HG02981 (cell line): ENCODE data around the gene SNX27.
"Not testable (repeated sequence)": the region's sequence is repeated elsewhere in the genome, so short reads cannot be mapped to it uniquely, and the experiment has no call there.

ENCODE experiments used
- ATAC-seq: cut with Tn5 transposase; IDR thresholded peaks from one replicate; pipeline ENCODE4 v1.9.1; 2021; ENCODE audit warnings: mild to moderate bottlenecking, moderate library complexity; ENCODE audit not compliant: unreplicated experiment

The SNX27 gene

DNA sequence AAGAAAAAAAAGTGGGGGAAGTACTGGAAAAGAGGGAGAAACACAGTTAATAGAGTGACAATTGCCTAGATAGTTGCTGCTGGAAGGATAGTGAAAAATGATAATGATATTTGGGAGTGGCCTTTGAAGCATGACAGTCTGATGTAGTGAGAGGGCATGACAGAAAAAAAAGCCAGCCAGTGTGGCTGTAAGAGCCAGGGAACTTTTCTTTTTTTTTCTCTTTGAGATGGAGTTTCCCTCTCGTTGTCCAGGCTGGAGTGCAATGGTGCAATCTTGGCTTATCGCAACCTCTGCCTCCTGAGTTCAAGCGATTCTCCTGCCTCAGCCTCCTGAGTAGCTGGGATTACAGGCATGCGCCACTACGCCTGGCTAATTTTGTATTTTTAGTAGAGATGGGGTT is 9.3 kb upstream of the SNX27 start:
- ATAC-seq: not testable (repeated sequence)

DNA sequence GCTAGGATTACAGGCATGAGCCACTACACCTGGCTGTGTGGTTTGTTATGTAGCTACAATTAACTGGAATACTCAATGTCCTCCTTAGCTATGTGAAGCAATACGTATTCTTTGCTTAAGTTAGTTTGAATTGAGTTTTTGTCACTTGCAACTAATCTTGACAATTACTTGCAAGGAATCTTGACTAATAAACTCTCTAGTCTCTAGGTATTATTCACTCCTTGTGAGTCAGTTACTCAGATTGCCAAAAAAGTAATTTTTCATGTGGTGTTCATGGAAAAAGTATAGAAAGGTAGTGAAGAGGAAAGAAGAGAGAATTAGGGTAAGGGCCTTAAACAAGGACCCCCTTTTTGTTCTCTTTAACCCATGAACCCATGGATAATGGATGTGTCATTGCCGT is 7.6 kb upstream of the SNX27 start:
- ATAC-seq: no peak

DNA sequence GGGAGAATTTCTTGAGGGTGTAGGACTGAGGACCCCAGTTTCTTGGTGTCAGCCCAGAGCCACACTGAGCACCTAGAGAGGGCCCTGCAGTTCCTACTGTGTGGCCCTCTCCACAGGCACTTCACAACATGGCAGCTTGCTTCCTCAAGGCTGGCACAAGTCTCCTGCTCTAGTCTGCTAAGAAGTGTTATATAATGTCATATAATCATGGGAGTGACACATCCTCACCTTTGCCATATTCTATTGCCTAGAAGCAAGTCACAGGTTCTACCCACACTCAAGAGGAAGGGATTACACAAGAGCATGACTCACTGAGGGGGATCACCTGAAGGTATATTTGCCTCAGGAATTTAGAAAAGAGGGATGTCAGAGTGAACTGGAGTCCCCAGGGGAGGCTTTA is 5.5 kb upstream of the SNX27 start:
- ATAC-seq: no peak

DNA sequence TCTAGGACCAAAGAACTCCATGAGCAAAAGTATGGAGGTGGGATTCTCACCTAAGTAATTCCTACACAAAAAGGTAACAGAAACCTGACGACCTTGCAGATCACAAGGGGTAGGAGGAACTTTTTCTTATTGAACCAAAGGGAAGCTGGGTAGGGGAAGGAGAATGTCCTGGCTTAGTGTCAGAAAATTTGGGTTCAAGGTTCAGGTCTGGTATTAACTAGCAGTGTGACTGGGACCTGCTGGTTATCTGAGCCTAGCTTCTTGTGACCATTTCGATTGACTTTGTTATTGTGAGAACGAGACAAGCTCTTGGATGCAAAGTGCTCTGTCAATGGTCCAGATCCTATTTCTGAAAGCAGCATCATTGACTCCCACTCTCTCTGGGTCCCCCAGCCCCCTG is 5.0 kb upstream of the SNX27 start:
- no peak for ATAC-seq

DNA sequence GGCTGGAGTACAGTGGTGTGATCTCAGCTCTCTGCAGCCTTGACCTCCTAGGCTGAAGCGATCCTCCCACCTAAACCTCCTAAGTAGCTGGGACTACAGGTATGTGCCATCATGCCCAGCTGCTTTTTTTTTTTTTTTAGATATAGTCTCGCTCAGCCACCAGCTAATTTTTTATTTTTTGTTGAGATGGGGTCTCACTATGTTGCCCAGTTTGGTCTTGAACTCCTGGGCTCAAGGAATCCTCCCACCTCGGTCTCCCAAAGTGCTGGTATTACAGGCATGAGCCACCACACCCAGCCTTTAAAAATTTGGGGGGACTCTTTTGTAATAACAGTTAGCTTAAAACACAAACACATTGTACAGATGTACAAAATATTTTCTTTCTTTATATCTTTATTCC is 1.7 kb upstream of the SNX27 start:
- no peak for ATAC-seq

DNA sequence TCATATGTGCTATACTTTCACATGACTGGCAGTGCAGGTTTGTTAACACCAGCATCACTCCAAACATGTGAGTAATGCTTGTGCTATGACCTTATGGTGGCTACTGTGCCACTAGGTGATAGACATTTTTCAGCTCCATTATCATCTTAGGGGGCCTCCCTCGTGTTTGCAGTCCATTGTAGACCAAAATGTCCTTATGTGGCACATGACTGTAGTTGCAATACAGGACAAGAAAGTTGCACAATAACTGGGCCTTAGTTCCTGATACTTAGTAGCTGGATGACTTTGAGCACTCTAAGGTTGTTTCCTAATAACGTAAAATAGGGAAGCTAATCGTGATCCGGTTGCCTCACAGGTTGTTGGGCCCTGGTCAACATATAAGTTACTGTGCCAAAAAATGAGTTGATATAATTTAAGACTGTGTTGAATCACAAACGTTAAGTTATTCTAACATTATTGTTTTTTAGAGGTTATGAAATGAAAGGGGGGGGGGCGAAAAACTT is 511 bp upstream of the SNX27 start:
- no peak for ATAC-seq

DNA sequence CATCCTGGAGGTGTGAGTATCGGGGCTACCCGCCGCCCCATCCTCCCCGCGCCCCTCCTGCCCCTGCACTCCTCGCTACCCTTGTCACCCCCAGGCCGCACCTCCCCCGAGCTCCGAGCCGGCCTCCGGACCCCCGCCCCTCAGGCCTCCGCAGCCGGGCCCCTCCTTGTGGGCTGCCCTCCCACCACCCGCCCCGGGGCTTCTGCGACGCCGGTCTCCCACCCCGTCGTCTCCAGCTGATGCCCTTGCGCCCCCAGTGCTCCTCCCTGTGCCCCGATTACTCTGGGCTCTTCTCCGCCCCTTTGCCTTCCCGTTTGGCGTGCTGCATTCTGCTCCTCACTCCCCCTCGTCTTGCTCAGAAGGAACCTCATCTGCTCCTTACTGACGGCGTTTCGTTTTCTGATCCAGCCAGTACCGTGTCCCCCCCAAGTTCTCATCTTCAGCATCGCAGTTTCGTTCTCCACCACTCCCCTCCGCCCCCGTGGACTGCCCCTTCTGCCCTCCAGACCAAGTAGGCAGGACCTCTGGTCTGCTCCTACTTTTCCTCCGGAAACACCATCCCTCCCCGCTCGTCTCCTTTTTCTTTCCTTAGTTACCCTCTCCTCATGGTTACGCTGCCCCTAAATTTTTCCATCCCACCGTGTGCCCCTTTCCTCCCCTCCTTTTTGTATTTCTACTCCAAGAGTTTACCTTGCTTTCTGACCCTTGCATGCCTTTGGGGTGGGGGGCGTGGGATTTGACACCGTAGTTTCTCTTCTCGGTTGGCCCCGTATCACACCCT is 841 bp downstream of the SNX27 start:
- ATAC-seq: peak; percentile 18

DNA sequence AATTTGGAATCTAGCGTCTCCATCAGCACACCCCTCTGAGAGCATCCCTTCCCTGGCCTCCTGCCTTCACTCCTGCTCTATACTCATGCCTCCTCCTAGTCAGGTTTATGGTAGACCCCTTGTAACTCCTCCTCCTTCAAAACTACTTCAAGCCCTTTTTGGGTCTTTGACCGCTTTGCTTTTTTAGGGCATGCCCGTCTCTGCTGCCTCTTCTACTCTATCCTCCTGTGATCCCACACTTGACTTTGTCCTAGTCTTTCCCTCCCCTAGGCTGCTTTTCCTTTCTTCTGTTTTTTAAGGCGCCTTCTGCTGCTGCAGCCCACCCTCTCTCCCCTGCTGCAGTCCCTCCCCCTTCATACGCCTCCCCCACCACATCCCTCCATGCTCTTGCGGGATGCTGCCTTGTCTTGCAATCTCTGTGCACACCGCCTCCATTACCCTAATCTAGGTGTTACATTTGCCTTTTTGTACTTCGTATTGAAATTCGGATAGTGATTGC is 1.5 kb downstream of the SNX27 start:
- ATAC-seq: no peak

DNA sequence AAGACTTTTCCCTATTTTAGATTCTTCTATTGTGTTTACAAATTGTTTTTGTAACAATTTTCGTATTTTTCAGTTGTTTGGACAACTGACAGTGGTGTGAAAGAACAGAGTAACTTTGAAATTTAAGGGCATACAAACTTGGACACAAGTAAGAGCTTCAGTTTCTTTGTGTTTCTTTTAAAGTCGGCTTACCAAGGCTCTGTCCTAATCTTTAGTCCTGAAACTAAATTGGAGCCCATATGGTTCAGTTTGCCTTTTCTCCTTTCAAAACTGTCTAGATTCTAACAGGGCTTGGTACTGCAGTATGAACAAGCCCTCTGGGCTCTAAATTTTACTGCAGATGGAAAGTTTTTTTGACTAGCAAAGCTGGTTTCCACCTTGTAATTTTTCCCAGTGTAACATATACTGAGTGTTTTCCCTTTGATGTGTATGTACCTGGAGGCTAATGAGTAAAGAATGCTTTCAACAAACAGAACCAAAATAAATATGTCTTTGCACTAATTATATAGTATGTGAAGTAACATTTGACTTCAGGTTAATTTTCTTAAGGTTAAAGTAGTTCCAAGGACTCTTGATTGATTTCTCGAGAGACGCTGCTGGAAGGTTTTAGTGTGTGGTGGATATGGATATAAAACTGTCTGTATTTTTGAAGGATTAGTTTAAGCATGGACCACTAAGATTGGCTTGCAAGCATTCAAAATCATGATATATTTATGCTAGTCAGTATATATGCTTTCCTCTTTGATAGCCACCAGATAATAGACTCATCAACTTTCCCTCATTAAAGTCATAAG is 4.1 kb downstream of the SNX27 start:
- no peak for ATAC-seq

DNA sequence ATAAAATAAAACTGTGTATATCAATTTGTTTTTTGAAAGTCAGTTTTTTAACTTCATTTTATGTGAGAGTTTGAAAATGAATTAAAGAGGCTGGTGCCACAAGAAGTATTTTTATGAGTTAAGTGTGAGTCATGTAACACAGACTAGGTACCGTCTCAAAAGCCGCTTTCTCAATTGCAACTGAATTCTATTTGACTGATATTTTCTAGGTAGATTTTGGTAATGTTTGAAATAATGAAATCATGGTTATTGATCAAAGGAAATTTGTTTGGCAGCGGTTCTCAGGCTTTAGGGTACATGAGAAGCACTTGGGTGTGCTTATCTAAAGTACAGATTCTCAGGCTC is 4.6 kb downstream of the SNX27 start:
- ATAC-seq: no peak

DNA sequence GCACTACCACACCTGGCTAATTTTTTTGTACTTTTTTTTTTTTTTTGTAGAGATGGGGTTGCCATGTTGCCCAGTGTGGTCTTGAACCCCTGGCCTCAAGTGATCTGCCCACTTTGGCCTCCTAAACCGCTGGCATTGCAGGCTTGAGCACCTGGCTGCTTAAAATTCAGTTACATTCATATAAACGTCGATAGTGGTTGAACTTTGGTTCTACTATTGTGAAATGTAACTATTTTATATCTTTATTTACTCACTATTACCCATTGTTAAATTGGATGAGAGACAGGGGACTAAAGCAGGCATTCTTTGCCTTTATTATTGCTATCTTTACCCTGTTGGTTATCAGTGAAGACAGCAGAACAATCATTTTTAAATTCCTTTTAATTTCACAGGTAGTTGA is 6.2 kb downstream of the SNX27 start:
- ATAC-seq: no peak

DNA sequence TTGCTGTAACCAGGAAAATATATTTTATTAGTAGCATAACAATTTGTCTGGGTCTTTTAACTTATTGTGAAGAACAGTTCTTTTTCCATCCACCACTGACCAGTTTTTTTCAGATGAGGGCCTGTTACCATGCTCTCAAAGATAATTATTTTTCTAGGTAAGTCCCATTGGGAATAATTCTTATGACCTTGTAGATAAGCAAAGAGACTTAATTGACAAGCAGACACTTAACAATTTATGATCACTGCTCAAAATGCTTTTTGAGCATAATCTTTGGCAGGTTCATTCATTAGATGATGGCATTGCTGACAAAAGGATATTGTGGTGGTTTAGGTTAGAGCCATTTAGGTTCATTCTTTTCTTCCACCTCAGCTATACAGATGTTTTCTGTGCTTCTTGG is 6.6 kb downstream of the SNX27 start:
- no peak for ATAC-seq

DNA sequence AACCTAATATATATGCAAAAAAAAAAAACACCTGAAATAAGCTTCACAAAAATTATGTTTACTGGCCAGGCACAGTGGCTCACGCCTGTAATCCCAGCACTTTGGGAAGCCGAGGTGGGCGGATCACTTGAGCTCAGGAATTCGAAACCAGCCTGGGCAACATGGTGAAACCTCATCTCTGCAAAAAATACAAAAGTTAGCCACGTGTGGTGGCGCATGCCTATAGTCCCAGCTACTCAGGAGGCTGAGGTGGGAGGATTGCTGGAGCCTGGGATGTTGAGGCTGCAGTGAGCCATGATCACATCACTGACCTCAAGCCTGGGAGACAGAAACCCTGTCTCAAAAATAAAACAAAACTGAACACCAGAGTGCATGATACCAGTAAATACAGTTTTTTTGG is 7.1 kb downstream of the SNX27 start:
- ATAC-seq: not testable (repeated sequence)

DNA sequence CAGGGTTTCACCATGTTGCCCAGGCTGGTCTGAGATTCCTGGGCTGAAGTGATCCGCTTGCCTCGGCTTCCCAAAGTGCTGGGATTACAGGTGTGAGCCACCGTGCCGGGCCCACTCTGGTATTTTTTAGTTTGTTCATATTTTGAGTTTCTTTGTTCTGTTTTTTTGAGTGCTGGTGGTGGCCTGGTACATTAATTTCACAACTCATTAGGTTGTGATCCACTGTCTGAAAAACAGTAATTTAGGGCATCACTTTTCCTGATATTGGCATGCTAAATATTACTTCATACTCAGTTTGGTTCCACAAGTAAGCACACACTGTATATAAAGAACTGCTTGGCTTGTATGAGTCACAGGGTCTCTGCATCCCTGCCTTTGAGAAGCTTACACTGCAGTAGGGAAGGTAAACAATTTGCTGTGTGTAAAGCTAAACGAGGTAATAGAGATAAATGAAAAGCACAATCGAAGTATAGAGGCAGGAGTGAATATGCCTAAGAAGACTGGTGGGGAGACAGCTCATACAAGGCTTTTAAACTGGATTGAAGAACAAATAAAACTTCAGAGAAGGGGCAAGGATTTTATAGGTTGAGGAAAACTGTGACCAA is 7.7 kb downstream of the SNX27 start:
- ATAC-seq: no peak

DNA sequence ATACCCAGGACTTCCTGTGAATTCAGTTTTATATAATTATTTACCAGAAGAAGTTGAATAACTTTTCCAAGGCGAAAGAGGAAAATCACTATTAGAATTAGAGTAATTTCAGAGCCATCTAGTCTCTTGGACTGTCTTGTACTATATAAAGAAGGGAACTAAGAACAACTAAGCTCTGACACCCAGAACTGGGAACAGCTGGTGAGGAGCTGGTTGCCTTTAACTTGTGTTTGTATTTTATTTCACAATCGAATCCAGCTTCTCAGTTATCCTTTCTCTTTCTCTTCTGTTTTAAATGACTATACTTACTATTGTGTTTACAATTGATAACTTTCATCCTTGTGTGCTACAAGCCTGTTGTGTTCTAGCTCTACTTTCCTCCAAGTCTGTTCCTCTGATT is 8.4 kb downstream of the SNX27 start:
- ATAC-seq: no peak

DNA sequence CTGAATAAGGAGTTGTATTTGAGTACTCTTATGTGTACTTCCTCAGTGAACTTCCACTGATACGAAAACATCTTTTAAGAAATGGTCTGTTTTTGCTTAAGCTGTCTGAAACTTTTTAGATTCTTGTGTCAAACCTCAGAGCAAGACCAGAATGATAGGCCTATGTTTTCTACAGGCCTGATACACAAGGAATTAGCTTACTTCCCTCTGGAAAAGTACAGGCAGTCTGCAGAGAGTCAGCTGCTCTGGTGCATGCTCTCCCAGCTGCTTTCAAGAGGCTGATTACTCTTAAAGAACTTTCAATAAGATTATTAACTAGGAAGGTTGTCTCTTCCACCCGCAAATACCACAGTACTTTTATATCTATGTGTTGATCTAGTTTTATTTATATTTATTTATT is 9.5 kb downstream of the SNX27 start:
- ATAC-seq: no peak

DNA sequence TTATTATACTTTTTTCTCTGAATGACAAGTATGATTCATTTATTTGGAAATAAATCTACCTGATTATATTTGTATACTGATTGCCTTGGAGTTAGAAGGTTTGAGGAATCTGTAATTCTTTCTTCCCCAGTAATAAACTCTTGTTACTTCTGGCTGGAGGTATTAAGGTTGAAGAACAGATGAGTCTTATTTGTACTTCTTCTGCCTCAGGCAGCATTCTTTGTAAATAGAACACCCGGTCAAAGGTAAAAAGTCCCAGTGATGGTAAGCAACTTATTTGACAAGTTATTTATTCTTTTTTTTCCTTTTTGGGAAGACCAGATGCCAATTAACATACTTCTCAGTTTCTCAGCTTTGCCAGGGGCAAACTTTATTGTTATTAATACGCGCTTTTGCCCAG is 12.9 kb downstream of the SNX27 start:
- no peak for ATAC-seq

DNA sequence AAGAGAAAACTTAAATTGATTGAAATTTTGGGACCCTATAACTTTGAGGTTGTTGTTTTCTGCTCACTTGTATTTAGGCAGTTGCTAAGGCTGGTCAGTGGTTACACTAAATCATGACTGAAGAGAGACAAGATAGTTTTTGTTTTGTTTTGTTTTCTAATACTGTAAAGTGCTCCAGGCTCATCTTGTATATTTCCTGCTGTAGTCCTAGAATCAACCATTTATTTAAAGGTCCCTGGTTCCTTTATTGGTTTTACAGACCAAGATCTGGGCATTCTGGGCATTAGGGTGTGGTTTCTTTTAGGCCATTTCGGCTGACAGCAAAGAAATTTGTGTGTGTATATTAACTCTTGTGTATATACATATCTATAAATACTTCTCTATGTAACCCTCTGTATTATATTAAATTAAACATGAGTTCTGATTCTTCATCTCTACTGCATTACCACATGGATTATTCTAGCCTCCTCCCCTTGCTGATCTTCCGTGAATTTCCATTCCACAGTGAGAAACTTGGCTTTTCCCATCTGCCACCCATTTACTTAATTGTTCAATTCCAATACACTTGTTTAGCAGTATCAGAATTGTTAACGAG is 15.0 kb downstream of the SNX27 start:
- no peak for ATAC-seq

DNA sequence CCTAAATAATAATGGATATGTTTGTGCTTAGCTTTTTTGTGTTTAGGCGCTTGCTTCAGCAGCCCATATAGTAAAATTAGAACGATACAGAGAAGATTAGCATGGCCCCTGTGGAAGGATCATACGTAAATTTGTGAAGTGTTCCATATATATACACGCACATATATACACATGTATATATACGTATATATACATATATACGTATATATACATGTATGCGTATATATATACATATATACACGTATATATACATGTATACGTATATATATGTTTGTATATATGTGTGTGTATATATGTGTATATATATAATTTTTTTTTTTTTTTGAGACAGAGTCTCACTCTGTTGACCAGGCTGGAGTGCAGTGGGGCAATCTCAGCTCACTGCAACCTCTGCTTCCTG is 17.4 kb downstream of the SNX27 start:
- no peak for ATAC-seq

DNA sequence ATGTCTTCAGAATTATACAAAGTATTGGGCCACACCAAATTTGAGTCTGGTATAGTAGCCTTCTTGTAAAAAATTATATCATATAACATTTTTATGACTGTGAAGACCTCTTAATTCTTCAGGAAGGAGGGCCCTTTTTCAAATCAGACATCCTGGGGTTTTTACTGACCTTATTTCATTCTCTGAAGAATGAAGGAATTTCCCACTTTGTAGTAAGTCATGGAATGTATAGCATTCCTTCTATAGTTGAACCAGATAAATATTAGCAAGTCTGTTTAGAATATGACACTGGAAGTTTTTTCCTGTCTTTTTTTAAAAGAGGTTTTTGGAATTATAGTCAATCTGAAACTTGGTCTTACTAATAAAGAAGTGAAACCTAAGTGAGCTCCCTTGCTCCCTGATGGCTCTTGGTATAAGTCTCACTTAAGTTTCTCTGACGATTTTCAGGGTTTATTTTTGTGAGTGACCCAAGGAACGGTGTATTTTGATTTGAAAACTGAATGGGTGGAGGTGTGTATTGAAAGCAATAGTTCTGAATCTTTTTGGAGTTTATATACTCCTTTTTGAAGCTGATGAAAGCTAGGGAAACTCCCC is 23.7 kb downstream of the SNX27 start:
- no peak for ATAC-seq
